HG02981 (cell line): ENCODE measurements around the gene PTK7.

Experiments used
- ATAC-seq: cut with Tn5 transposase; IDR thresholded peaks from one replicate; pipeline ENCODE4 v1.9.1; 2021; ENCODE audit warnings: mild to moderate bottlenecking, moderate library complexity; ENCODE audit not compliant: unreplicated experiment

Gene PTK7

GRCh38 chr6:43142101-43142500, 66.0 kb downstream of the PTK7 start:
- no peak for ATAC-seq

- ATAC-seq, result peak; percentile 78
Observed at GRCh38 chr6:43143235-43144128, 67.4 kb downstream of the PTK7 start.

GRCh38 chr6:43144879-43145278, 68.8 kb downstream of the PTK7 start:
- ATAC-seq, result no peak

GRCh38 chr6:43146261-43146660, 70.1 kb downstream of the PTK7 start:
- no peak for ATAC-seq

GRCh38 chr6:43146709-43147688, 70.9 kb downstream of the PTK7 start:
- ATAC-seq, result no peak

- no peak for ATAC-seq
Observed at GRCh38 chr6:43147691-43148477, 71.8 kb downstream of the PTK7 start.

- no peak for ATAC-seq
Observed at GRCh38 chr6:43149265-43149664, 73.2 kb downstream of the PTK7 start.

GRCh38 chr6:43150051-43150751, 74.1 kb downstream of the PTK7 start:
- ATAC-seq, result no peak

GRCh38 chr6:43159599-43159998, 83.5 kb downstream of the PTK7 start:
- ATAC-seq, result no peak

GRCh38 chr6:43163899-43164298, 87.8 kb downstream of the PTK7 start:
- ATAC-seq, result no peak

- ATAC-seq, result no peak
Observed at GRCh38 chr6:43170417-43170930, 94.4 kb downstream of the PTK7 start.

GRCh38 chr6:43170931-43171706, 95.0 kb downstream of the PTK7 start, which contains the start of gene SRF:
Gene SRF (plus strand): TSS chr6:43171269. CDS start chr6:43171657, 388 bp downstream.
- ATAC-seq, result peak; percentile 53

- ATAC-seq, result no peak
Observed at GRCh38 chr6:43171707-43172103, 95.6 kb downstream of the PTK7 start.

GRCh38 chr6:43172104-43173007, 96.2 kb downstream of the PTK7 start:
- no peak for ATAC-seq

GRCh38 chr6:43173591-43174262, 97.6 kb downstream of the PTK7 start:
- ATAC-seq, result no peak

- peak; percentile 66 for ATAC-seq
Observed at GRCh38 chr6:43174263-43175112, 98.4 kb downstream of the PTK7 start.
